PC-9 (cell line): Measurements from ENCODE around the gene KCNH1.

ENCODE experiments used
- CTCF ChIP-seq: fragments of 200-600 bp; sonication (generic); conservative IDR thresholded peaks from 2 replicates; pipeline ENCODE4 v1.6.1; 2017; ENCODE audit warnings: mixed run types, antibody characterized with exemption, mild to moderate bottlenecking, moderate library complexity
- EZH2 ChIP-seq: fragments of 200-600 bp; sonication (generic); IDR thresholded peaks from 2 replicates; pipeline ENCODE4 v1.8.0; 2017; ENCODE audit warnings: antibody characterized with exemption, low read depth

- TF ChIP-seq CTCF (no peak), EZH2 (no peak)
Measured at GRCh38 chr1:210817385-210818275, 316.3 kb downstream of the KCNH1 start.
